Stomach (tissue), 4 donors: ENCODE results near the gene PHRF1.

ENCODE experiments used
- CTCF ChIP-seq, 7 experiments: fragments of 450-650 bp in 4 of 7; fragments of 200-600 bp in 3 of 7; sonication (generic) in 3 of 7; IDR thresholded peaks; one replicate each; pipeline ENCODE4 v1.5.1; 2016 to 2019; ENCODE audit warnings: antibody characterized with exemption in 7 of 7, control low read depth in 2 of 7, mild to moderate bottlenecking in 1 of 7
- POLR2A ChIP-seq, 4 donors: fragments of 450-650 bp; IDR thresholded peaks; one replicate each; pipeline ENCODE4 v1.6.1; 2016; ENCODE audit warnings: antibody characterized with exemption in 4 of 4, control low read depth in 2 of 4, mild to moderate bottlenecking in 1 of 4, moderate library complexity in 1 of 4
- POLR2AphosphoS5 ChIP-seq, 3 donors: sonication (generic); formaldehyde crosslinking; IDR thresholded peaks; one replicate each; pipeline ENCODE4 v1.6.1; 2016; ENCODE audit warnings: antibody characterized with exemption in 3 of 3

GRCh38 chr11:571802-572185, 4.5 kb upstream of the PHRF1 start:
- TF ChIP-seq CTCF (IDR thresholded peaks at IDR 0.05) (no peak), POLR2A (IDR thresholded peaks at IDR 0.05) (no peak), POLR2AphosphoS5 (IDR thresholded peaks at IDR 0.05) (no peak)
